GM19372 (cell line): Measurements from ENCODE around the gene HES5.

ENCODE experiments used
- ATAC-seq: cut with Tn5 transposase; IDR thresholded peaks from one replicate; pipeline ENCODE4 v1.9.1; 2021; ENCODE audit warnings: mild to moderate bottlenecking, low read depth, moderate library complexity; ENCODE audit not compliant: unreplicated experiment

The HES5 gene

DNA sequence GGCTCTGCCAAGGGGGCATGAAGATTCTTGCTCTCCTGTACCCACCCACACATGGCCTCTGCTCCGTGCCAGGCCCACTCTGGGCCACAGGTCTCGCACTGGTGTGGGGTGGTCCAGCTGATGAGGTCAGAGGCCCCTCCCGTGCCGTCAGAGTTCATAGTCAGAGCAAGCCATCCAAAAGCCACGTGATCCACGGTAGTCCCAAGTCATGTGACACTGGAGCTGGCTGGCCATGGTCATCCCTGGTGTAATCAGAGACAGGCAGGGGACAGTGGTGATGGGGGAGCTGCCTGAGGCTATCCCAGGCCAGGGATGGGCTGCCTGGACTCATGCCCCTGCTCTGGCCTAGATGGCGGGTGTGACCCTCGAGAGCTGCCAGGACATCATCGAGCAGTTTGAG, 43.5 kb downstream of the HES5 start:
- no peak for ATAC-seq

- no peak for ATAC-seq
Measured at GRCh38 chr1:2486041-2486440, 44.0 kb downstream of the HES5 start.

GRCh38 chr1:2483970-2484369, 46.1 kb downstream of the HES5 start:
- ATAC-seq: no peak

DNA sequence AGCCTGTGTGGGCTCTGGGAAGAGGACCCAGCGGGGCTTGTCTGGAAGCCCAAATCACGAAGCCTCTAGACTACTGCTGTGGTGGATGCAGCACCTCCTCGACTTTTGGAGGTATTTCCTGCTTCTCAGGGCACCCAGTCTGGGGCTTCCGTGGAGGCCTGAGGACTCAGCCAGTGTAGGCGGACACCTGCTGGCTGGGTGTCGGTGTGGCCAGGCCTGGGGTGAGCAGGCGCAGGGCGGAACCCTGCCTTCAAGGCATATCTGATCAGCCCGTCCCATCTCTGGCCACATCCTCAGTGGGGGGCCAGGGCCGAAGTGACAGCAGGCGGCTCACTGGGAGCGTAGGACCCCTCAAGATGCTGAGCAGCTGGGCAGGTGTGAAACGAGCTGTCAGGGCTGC, 47.0 kb downstream of the HES5 start:
- no peak for ATAC-seq

DNA sequence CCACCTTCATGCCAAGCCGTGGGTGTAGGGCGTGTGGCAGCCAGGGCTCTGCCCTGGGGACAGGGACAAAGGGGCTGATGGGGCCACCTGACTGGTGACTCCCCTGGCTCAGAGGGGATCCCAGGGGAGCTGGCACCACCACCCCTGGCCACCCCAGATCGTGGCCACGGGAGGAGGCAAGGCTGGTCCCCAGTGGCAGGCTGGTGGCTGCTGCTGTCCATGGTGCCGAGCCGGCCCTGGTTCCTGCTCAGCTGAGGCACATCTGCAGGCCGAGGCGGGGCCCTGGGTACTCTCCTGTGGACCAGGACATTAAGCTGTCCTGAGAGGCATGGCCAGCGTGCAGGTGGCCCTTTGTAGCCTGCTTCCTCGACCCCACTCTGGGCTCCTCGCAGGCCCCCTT, 47.5 kb downstream of the HES5 start:
- ATAC-seq: no peak

DNA sequence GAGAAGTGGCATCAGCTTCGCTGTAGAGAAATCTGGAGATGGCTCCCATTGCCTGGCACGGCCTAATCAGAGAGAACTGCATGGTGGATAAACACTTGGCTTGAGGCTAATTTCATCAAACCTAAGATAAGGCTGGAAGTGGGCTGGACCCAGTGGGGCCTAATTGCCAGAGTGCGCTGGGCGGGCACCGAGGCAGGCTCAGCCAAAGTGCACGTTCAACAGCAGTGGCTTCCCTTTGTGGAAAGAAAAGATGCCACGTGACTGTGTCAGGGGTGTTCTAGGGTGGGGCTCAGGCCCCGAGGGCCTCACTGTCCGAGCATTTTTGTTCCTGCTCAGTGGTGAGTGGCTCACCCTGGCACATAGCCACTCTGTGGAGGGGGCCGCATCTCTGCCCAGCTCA, 48.2 kb downstream of the HES5 start:
- ATAC-seq: no peak

DNA sequence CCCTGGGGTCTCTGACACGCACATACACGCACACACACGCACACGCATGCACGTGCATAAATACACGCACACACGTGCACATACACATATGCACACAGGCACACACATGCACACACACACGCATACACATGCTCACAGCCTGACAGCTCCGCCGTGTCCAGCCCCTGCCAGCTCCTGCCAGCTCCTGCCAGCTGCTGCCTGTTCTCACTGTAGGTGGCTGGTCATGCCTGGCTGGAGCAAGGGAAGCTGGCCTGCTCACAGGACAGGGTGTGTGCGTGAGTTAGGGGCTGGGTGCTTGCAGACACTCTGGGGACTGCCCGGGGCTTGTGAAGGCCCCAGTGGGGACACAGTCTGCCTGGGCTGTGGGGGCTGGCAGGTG, 49.1 kb downstream of the HES5 start:
- ATAC-seq: no peak

- no peak for ATAC-seq
Measured at GRCh38 chr1:2480236-2480985, 49.7 kb downstream of the HES5 start.

GRCh38 chr1:2479618-2480017, 50.4 kb downstream of the HES5 start:
- ATAC-seq: no peak

DNA sequence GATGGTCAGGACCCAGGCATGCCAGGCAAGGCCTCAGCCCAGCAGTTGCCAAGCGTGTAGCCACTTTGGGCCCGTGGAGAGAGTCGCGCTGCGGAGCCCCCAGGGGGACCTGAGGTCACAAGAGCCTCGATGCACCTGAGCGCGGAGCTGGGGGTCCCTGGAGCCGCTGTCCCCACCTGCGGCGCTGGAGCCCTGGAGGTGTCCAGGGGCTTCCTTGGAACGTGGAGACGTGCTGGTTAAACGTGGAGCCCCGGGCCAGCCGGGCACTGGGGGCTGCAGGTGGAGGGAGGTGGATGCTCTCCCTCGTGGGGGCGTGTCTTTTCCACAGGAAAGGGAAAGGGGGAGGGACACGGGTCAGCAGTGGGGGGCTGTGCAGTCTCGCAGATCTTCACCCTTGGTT, 50.9 kb downstream of the HES5 start:
- no peak for ATAC-seq
